Vagina (tissue), 2 donors: ENCODE data around the gene HBG1. TPM values are rescaled to one million over a fixed set of nuclear protein-coding genes. Genes with fewer than 3 reads are reported as not detected.

Source experiments
- DNase-seq, 2 donors: peaks; one replicate each; pipeline ENCODE4 v3.0.0-alpha.2; 2017; ENCODE audit errors: extremely low spot score in 2 of 2
- H3K27ac ChIP-seq: fragments of 200-600 bp; sonication (generic); one replicate; pipeline ENCODE4 v1.5.1; 2019
- H3K27me3 ChIP-seq: fragments of 200-600 bp; sonication (generic); one replicate; pipeline ENCODE4 v1.5.1; 2019
- H3K36me3 ChIP-seq, 2 donors: fragments of 200-600 bp; sonication (generic); one replicate each; pipeline ENCODE4 v1.5.1; 2017 to 2019
- H3K4me1 ChIP-seq: fragments of 200-600 bp; sonication (generic); one replicate; pipeline ENCODE4 v1.5.1; 2019
- H3K4me3 ChIP-seq, 2 donors: fragments of 200-600 bp; sonication (generic); 1 replicate in 1 of 2; 2 replicates in 1 of 2; pipeline ENCODE4 v1.5.1; 2016 to 2019
- H3K9me3 ChIP-seq: fragments of 200-600 bp; sonication (generic); one replicate; pipeline ENCODE4 v1.5.1; 2019
- CTCF ChIP-seq, 3 experiments: fragments of 450-650 bp in 2 of 3; fragments of 200-600 bp in 1 of 3; sonication (generic) in 1 of 3; IDR thresholded peaks; one replicate each; pipeline ENCODE4 v1.5.1; 2017 to 2019; ENCODE audit warnings: antibody characterized with exemption in 3 of 3, mild to moderate bottlenecking in 2 of 3, moderate library complexity in 2 of 3
- POLR2A ChIP-seq, 2 donors: fragments of 450-650 bp; IDR thresholded peaks; one replicate each; pipeline ENCODE4 v1.6.1; 2017; ENCODE audit warnings: antibody characterized with exemption in 2 of 2, mild to moderate bottlenecking in 2 of 2, moderate library complexity in 2 of 2
- POLR2AphosphoS5 ChIP-seq, 2 donors: sonication (generic); formaldehyde crosslinking; IDR thresholded peaks; one replicate each; pipeline ENCODE4 v1.9.0; 2017; ENCODE audit warnings: antibody characterized with exemption in 2 of 2, mild to moderate bottlenecking in 2 of 2, low read depth in 1 of 2; ENCODE audit not compliant: insufficient read depth in 1 of 2
- intact Hi-C: fragments of 100-400 bp; cut with DNase I; formaldehyde crosslinking; loops from one replicate; pipeline ENCODE4 v1.15.1; 2023
- total RNA-seq: library from RNA; depleted of rRNA; stranded (reverse); fragments of >200 nt; gene quantifications from one replicate; pipeline ENCODE4 v1.2.3, GENCODE V29; 2016

Gene HBG1
- total RNA-seq, 1 donor from 2014 or later = not detected

GRCh38 chr11:5276697-5277096, 27.0 kb upstream of the HBG1 start:
- TF ChIP-seq CTCF (IDR thresholded peaks at IDR 0.05) (no peak), POLR2AphosphoS5 (IDR thresholded peaks at IDR 0.05; ENCODE audit: insufficient read depth in 1 of 2, low read depth in 1 of 2) (no peak), POLR2A (IDR thresholded peaks at IDR 0.05) (no peak)
- Histone ChIP-seq H3K36me3 (no peaks in the 10 kb centered on the region), H3K4me1 (no peaks in the 10 kb centered on the region)

GRCh38 chr11:5275369-5276110, 25.9 kb upstream of the HBG1 start:
- H3K36me3 ChIP-seq = no peaks in the 10 kb centered on the region
- no peaks in the 10 kb centered on the region for H3K27me3 ChIP-seq
- no peaks in the 10 kb centered on the region for H3K4me1 ChIP-seq
- H3K27ac ChIP-seq = no peak overlapping the region
- intact Hi-C loops = no loop called here
- TF ChIP-seq POLR2A (IDR thresholded peaks at IDR 0.05) = no peak
- H3K9me3 ChIP-seq = no peaks in the 10 kb centered on the region
- H3K4me3 ChIP-seq = no peak overlapping the region
- no peak for DNase-seq

More at GRCh38 chr11:5276697-5277096, 27.0 kb upstream of the HBG1 start:
- no peak for DNase-seq
- intact Hi-C loops = no loop called here
- Histone ChIP-seq H3K27me3 (no peaks in the 10 kb centered on the region), H3K9me3 (no peaks in the 10 kb centered on the region), H3K27ac (no peak overlapping the region), H3K4me3 (no peak overlapping the region)

- Histone ChIP-seq H3K27me3 (no peaks in the 10 kb centered on the region), H3K4me3 (no peak overlapping the region), H3K36me3 (no peaks in the 10 kb centered on the region), H3K27ac (no peak overlapping the region), H3K9me3 (no peaks in the 10 kb centered on the region), H3K4me1 (no peaks in the 10 kb centered on the region)
- DNase-seq = no peak
- no peak for TF ChIP-seq POLR2A (IDR thresholded peaks at IDR 0.05)
- no peak for TF ChIP-seq CTCF (IDR thresholded peaks at IDR 0.05)
- TF ChIP-seq POLR2AphosphoS5 (IDR thresholded peaks at IDR 0.05; ENCODE audit: insufficient read depth in 1 of 2, low read depth in 1 of 2) = no peak
- intact Hi-C loops = no loop called here
Observed at GRCh38 chr11:5274395-5274794, 24.7 kb upstream of the HBG1 start.

- TF ChIP-seq CTCF (IDR thresholded peaks at IDR 0.05) (no peak), POLR2AphosphoS5 (IDR thresholded peaks at IDR 0.05; ENCODE audit: insufficient read depth in 1 of 2, low read depth in 1 of 2) (no peak), POLR2A (IDR thresholded peaks at IDR 0.05) (no peak)
Observed at GRCh38 chr11:5272395-5273017, 22.8 kb upstream of the HBG1 start.

GRCh38 chr11:5269715-5270147, 20.1 kb upstream of the HBG1 start, which contains the start of gene HBE1:
Gene HBE1 (minus strand): TSS chr11:5269945. CDS start chr11:5269890, 55 bp downstream.
- intact Hi-C loops = no loop called here
- Histone ChIP-seq H3K4me3 (no peak within 1 kb of the TSS), H3K9me3 (no peaks in the 10 kb centered on the region), H3K27me3 (no peaks in the 10 kb centered on the region), H3K4me1 (no peaks in the 10 kb centered on the region), H3K36me3 (no peaks in the 10 kb centered on the region), H3K27ac (no peak within 1 kb of the TSS)
- no peak for DNase-seq
- no peak for TF ChIP-seq POLR2A (IDR thresholded peaks at IDR 0.05)
- TF ChIP-seq POLR2AphosphoS5 (IDR thresholded peaks at IDR 0.05; ENCODE audit: insufficient read depth in 1 of 2, low read depth in 1 of 2) = no peak
- no peak for TF ChIP-seq CTCF (IDR thresholded peaks at IDR 0.05)

More at GRCh38 chr11:5272395-5273017, 22.8 kb upstream of the HBG1 start:
- H3K4me3 ChIP-seq = no peak overlapping the region
- intact Hi-C loops = no loop called here
- DNase-seq = no peak
- no peaks in the 10 kb centered on the region for H3K27me3 ChIP-seq
- H3K9me3 ChIP-seq = no peaks in the 10 kb centered on the region
- H3K4me1 ChIP-seq = no peaks in the 10 kb centered on the region
- H3K27ac ChIP-seq = no peak overlapping the region
- H3K36me3 ChIP-seq = no peaks in the 10 kb centered on the region
